ENCODE data around the gene CAMTA1.

The CAMTA1 gene

GRCh38 chr1:7441143-7441841 is 656.0 kb downstream of the CAMTA1 start:
- TF ChIP-seq CTCF (conservative IDR thresholded peaks at IDR 0.05; ENCODE audit: control insufficient read depth, insufficient read depth, low read depth, low read length) = no peak
- no peak for DNase-seq (ENCODE audit: low read depth)
- H3K4me3 ChIP-seq (ENCODE audit: control insufficient read depth, low read depth, low read length) = no peak overlapping the region

- DNase-seq (ENCODE audit: low read depth) = no peak
- no peak for TF ChIP-seq CTCF (conservative IDR thresholded peaks at IDR 0.05; ENCODE audit: control insufficient read depth, insufficient read depth, low read depth, low read length)
- no peak overlapping the region for H3K4me3 ChIP-seq (ENCODE audit: control insufficient read depth, low read depth, low read length)
These were observed 656.8 kb downstream of the CAMTA1 start for GRCh38 chr1:7442036-7442435.

GRCh38 chr1:7442918-7443317 is 657.7 kb downstream of the CAMTA1 start:
- no peak overlapping the region for H3K4me3 ChIP-seq (ENCODE audit: control insufficient read depth, low read depth, low read length)
- DNase-seq (ENCODE audit: low read depth) = no peak
- TF ChIP-seq CTCF (conservative IDR thresholded peaks at IDR 0.05; ENCODE audit: control insufficient read depth, insufficient read depth, low read depth, low read length) = no peak

GRCh38 chr1:7444363-7444762 is 659.1 kb downstream of the CAMTA1 start:
- no peak for DNase-seq (ENCODE audit: low read depth)
- TF ChIP-seq CTCF (conservative IDR thresholded peaks at IDR 0.05; ENCODE audit: control insufficient read depth, insufficient read depth, low read depth, low read length) = no peak
- no peak overlapping the region for H3K4me3 ChIP-seq (ENCODE audit: control insufficient read depth, low read depth, low read length)

GRCh38 chr1:7447093-7447492 is 661.8 kb downstream of the CAMTA1 start:
- no peak for DNase-seq (ENCODE audit: low read depth)
- no peak for TF ChIP-seq CTCF (conservative IDR thresholded peaks at IDR 0.05; ENCODE audit: control insufficient read depth, insufficient read depth, low read depth, low read length)
- H3K4me3 ChIP-seq (ENCODE audit: control insufficient read depth, low read depth, low read length) = no peak overlapping the region

GRCh38 chr1:7447736-7448135 is 662.5 kb downstream of the CAMTA1 start:
- TF ChIP-seq CTCF (conservative IDR thresholded peaks at IDR 0.05; ENCODE audit: control insufficient read depth, insufficient read depth, low read depth, low read length) = no peak
- no peak overlapping the region for H3K4me3 ChIP-seq (ENCODE audit: control insufficient read depth, low read depth, low read length)
- no peak for DNase-seq (ENCODE audit: low read depth)

- DNase-seq (ENCODE audit: low read depth) = no peak
- no peak overlapping the region for H3K4me3 ChIP-seq (ENCODE audit: control insufficient read depth, low read depth, low read length)
- no peak for TF ChIP-seq CTCF (conservative IDR thresholded peaks at IDR 0.05; ENCODE audit: control insufficient read depth, insufficient read depth, low read depth, low read length)
These were observed 663.7 kb downstream of the CAMTA1 start for GRCh38 chr1:7448986-7449385.

Measured in fibroblast of mammary gland (primary cell).